GM21423 (cell line): ENCODE measurements around the gene CCDC187.

Experiments
- ATAC-seq: cut with Tn5 transposase; IDR thresholded peaks from one replicate; pipeline ENCODE4 v1.9.1; 2021; ENCODE audit warnings: mild to moderate bottlenecking, moderate library complexity; ENCODE audit not compliant: unreplicated experiment

The CCDC187 gene

DNA sequence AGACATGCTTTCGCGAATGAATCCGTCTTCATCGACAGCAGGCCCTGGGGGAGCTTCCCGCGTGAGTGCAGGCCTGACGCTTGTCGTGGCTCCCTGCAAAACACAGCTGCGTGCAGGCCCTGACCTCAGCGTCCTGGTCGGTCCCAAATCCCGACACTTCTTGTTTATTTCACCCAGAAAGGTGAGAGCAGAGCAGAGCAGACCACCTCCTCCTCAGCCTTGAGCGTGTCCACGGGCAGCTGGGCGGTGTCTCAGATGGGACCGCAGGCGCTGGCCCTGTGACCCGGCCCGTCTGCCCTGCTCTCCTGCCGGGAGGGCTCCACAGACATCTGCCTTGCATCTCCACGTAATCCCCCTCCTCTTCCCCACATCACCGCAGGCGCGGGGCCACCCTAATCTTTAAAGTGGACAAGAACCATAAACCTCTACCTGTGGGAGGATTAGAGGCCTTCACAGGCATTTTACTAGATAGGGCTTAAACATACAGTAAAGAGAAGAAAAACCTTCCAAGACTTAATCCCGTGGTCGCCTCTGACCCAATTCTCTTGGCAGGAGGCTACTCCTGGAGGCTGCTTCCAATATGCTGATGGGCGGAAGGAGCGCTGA, 91.4 kb downstream of the CCDC187 start:
- ATAC-seq: no peak

DNA sequence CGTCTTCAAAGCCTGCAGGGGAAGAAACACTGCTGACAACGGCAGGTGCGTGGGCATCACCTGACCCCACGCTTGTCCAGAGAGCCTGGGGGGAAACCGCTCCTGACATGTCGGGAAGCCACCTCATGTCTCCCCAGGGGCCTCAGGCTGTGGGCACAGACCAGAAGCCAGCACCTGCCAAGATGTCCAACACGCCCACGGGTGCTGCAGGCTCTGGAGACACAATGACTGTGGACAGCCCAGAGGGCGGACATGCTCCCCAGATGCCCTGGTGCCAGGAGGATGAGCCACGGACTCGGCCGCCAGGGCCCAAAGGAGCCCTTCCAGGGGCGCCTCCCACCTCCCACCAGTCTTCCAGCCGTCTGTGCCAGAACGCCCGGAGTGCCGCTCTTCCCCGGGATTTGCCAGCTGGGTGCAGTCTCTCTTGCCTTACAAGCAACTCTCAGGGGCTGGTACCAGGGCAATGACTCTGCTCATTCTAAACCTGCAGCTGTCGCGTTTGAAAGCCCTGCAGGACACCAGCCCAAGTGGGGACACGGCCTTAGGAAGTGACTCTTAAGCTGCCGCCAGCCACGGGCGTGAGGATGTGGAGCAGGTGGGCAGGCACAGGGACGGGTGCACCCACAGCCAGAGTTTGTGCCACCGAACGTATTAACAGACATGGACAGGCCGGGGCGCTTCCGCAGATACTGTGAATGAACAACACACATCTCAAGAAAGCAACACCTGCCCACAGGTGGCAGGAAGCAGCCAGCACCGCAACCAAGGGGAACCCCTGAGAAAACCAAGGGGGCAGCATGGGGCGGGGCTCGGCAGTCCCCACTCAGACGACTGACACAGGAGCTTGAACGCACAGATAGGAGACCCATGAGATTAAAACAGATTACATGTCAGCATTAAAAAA, 92.2 kb downstream of the CCDC187 start:
- no peak for ATAC-seq

DNA sequence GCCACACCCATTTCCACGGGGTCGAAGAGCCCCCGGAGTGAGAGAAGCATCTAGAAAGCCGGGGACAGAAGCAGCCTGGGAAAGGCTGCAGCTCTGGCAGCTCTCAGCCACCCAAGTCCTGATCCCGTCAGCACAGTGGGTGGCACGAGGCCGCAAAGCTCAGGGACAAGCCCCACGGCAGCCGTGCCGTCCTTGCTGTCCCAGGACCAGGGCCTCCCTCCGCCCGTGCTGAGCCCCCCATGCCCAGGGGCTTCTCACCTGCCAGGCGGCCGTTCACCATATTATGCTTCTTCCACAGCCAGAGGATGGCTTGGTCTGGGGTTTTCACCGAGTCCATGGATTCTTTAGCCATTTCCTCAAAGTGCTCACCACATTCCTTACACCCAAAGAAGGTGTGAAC, 92.9 kb downstream of the CCDC187 start:
- no peak for ATAC-seq

DNA sequence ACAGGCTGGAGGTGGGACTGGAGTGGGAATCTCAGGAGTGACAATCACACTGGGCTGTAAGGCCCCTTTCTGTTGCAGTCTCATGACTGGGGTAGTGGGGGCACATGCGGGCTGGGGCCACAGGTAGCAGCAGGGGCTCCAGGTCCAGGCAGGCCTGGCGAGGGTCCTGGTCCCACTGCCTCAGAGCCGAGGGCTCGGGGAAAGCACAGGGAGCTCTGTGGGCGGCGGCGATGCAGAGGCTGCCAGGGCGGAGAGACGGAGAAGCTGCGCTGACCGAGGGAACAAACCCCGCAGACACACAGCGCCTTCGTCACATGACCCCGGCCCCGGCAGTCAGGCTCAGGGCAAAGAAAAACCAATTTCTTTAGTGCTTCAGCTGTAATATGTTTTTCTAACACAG, 93.6 kb downstream of the CCDC187 start:
- ATAC-seq: no peak

DNA sequence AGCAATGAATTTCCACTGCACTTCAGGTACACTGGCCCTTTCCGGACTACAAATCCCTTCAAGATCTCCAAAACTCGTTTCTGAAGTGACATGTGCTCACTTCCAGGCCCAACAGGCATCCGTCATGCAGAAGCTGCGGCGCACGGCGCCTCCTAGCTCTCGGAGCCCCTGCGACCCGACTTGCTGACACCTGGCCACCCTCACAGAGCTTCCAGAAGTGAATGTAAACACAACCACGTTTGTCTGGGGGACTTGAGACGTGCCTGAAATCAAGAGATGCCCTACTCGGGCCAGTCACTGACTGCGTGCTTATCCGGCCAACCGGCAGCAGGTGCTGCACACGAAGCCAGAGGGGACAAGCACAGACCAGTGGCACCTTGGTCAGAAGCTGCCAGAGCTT, 94.1 kb downstream of the CCDC187 start:
- ATAC-seq: no peak

DNA sequence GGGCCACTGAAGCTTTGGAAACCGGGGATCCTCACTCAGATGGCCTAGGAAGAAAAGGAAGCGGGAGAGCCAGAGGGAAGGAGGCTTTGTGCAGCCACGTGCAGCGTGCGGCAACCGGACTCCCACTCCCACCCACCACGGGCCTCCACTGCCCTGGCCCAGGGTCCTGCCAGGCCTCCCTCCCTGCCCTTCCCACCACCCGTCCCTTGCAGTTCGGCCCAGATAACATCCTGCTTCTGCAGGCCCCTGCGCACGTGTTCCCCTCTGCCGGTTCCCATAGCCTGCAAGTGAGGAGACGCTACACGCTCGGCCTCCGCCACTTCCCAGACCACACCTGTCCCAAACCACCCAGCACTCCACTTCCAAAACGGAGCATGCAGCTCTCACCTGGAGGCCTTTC, 94.7 kb downstream of the CCDC187 start:
- ATAC-seq: no peak

DNA sequence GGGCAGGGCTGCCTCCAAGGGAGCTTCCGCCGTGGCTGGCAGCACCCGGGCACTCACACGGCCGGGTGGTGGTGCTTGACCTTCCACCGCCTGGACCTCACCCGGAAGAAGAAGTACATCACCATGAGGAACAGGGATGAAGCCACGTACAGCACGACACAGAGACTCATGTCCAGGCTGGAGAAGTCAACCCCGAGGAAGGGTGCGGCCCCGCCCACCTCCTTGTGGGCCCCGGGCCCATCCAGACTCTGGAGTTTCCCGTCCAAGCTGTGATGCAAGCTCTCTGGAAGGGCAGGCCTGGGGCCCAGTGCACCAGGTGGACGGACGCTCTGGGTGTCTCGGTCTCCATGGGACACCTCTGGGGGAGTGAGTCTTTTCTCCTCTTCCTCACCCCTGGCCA, 95.2 kb downstream of the CCDC187 start:
- no peak for ATAC-seq

DNA sequence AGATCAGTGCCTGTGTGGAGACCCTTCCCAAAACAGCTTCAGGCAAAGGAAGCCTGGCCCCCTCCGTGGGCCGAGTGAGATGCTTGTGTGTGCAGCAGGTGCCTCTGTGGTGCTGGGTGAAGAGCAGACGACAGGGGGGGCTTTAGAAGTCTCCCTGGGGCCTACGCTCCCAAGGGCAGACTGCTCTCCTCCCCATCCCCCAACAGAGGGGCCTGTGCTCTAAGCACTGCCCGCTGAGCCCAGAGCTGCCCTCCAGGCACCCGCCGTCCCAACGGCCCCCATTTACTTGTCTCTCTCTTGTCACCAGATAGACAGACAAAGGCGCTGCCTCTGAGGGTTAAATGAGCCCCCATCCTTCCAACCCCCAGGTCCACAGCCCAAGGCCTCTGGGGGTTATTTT, 96.3 kb downstream of the CCDC187 start:
- ATAC-seq: no peak

DNA sequence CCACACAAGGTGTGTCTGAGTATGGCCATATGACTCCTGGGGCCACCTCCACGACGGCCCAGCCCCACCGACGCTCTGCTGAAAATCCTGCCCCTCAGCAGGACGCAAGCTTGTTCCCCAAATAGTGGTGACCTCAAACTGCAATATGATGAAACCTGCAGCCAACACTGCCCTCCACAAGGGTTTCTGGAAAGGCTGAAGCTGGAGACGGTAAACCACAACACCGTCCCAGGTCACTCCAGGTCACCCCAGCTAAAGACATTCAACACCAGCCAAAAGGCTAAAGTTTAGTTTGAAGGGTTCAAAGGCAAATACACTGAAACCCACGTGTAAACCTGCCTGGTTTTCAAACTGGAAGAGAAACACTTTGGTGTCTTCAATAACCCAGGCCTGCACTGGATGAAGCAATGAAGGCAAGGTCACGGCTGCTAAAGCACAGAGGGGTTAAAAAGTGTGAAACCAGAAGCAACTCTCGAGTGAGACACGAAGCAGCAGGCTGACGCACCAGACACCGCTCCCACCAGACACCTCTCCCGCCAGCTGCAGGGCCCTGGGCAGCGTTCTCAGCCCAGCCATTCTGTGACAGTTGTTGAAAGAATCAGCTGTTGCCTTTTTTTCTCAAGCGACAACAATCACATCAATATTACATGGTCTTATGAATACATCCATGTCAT, 97.2 kb downstream of the CCDC187 start:
- no peak for ATAC-seq

DNA sequence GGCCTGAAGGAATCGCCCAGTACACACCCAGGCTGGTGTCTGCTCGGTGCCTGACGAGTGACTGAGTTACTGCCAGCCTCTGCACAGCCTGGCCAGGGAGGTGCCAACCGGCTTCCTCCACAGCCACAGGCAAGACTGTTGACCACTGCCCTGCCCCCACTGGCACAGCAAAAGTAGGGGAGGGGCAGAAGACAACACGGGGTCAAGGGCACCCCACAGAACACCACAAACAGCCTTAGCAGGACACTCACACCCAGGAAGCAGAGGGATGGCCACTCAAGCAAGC, 98.2 kb downstream of the CCDC187 start:
- ATAC-seq: no peak

DNA sequence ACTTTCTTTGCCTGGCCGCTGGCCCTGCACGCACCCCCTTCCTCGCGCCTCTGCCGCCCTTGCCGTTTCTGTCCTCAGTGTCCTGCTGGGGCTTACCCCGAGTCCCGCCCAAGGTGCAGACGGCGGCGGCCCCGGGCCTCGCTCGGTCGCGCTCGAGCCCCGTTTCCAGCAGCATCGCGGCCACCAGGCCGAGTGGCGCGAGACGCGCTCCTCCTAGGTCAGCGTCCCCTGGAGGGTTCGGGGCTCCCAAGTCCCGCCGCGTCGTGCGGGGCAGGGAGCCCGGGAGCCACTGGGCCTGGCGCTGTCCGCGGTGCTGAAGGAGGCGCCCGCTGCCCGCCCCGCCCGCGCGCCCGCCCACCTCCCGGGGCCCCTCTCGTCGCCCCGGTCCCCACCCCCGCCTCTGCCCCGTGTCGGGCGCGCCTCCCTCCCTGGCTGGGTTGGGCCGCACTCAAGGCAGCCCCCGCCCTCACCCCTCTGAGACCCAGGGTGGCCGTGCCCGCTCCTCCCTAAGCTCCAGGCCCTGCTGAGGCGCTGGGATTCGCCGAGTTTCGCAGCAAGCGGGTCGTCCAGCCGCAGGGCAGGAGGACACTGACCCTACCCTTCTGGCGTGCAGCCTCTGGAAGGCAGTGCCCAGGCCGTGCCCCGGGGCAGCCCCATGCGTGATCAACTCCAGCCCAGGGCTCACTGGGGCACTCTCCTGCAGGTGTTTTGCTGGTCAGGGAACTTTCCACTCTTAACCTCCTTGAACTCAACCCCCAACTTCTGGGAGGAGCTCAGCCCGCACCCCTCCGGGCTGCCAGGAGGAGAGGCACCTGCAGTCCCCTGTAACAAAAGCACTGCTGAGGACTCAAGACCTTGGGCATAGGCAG, 98.8 kb downstream of the CCDC187 start, which contains the start of gene LHX3:
LHX3 (minus strand) TSS at position 291 of the 869 bp plus-strand sequence; CDS start at position 175, 116 bp downstream.
- no peak for ATAC-seq

DNA sequence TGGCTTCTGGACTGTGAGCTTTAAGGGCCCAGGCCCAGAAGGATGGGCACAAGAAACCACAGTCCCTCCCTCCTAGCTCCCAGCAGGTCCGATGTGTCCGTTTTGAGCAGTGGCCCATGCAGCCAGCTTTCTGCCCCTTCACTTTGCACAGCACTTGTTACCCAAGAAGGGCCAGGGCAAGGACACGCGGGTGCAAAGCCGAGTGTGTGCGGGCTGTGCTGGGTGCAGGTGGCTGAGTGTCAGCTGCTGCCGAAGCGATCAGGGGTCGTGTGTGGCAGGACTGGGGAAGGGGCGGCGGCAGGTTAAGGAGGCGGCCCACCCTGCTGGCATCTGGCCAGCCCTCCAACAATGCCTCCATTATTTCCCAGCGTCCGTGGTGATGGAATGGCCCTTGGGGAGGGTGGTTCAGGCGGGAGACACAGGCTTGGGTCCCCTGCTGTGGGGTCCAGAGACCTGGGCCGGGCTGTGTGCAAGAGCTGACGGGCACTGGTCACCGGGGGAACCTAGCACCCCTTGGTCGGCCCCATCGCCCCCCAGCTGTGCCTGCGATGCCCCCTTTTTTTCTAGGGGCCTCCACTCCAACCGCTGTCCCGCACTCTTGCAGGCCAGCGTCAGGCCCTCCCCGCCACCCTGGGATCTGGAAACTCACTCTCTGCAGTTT, 99.6 kb downstream of the CCDC187 start:
- ATAC-seq: no peak

DNA sequence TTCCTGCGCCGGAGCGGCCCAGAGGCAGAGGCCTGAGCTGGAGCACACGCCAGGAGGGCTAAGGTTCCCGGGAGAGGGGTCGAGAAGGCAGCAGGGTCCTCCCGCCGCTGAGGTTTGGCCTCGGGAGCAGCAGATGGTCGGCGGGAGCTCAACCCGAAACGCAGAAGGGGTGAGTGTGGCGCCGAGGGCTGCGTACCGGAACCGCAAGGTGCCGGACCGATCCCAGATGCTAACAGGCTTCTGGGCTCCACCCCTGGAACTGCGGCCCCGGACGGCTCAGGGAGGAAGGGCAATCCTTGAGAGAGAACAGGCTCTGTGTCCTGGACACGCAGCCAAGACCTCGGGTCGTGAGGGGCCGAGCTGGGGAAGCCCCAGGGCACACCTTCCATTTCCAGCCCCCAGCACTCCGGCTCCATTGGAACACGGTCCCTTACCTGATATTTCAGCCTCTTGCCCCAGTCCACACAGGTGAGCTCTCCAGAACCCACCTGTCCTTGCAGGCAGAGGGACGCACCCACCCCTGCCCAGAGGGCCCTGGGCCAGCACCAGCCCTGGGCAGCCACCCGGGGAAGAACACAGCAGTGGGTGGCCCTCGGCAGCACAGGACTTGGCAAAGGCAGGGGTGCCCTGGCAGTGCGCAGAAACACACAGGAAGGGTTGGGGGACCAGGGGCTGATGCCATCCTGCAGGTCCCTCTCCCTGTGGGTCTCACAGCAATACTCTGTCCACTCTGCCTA, 100.3 kb downstream of the CCDC187 start:
- no peak for ATAC-seq

DNA sequence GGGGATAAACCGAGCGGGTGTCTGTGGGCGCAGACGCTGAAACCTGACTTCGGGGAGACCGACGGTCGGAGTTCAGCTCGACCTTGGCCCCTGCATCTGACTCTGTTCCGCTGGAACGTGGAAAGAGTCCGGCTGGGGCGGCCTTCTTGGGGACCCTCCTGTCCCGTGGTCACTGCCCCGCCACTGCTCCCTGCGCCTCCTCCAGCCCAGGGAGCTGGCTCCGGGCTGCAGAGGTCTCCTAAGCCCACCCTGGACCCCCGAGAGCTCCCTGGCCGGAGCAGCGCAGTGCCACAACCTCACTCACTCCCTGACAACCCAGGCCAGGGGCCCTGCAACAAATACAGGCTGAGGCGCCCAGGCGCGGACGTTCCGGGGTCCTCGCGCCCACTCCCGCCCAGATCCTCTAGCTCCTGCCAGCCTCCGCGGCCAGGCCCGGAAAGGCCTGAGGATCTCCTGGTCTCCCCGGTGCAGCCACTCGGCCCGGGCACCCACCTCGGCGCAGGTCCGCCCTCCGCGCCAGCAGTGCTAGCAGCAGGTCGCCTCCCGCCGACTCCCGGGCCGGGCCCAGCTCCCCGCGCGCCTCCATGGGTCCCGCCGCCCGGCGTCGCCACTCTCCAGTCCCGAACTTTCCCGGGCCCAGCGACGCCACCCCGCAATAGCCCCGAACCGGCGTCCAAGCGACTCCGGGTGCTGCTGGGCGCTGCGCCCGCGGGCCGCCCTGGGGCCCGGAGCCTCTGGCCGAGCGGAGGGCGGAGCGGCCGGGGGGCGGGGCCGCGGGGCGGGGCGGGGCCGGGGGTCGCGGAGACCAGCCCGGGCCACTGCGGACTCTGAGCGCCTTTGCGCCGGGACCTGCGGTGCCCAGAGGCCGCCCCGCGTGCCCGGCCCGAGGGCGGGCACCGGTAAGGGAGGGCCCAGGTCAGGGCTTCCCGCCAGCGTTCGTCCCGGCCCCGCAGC, 101.2 kb downstream of the CCDC187 start:
- no peak for ATAC-seq

DNA sequence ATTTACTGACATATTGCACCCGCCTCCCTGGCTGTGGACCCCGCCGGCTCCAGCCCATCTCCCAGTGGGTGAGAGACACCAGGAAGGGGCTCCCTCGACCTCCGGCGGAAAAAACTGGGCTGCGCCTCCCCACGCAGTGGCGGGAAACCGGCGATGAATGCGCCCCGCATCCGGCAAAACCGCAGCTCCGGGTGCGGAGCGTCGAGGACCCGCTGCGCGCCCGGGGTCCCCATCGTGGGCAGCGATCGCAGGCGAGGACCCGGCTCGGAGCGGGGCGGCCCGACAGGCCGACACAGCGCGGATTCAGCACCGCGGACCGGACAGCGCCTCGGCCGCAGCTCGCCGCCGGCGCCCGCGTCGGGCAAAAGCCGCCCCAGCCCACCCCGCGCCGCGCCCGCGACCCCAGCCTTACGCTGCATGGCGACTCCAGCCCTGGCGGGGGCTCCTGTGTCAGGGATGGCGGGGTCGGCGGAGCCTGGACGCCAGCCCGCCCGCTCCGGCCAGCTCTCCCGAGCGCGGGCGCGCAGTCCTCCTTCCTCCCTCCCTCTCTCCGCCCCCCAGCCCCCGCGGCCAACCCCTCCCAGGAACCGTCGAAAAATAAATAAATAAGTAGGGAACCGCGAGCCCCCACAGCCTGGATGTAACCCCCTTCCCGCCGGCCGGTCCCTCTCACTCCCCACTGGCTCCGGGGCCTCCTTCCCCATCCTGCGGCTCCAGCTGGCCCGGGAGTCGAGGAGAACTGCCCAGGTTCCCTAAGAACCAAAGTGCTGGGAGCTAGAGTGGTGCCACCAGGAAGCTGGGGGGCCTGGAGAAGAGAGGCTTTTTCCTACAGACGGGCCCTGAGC, 102.1 kb downstream of the CCDC187 start:
- no peak for ATAC-seq

DNA sequence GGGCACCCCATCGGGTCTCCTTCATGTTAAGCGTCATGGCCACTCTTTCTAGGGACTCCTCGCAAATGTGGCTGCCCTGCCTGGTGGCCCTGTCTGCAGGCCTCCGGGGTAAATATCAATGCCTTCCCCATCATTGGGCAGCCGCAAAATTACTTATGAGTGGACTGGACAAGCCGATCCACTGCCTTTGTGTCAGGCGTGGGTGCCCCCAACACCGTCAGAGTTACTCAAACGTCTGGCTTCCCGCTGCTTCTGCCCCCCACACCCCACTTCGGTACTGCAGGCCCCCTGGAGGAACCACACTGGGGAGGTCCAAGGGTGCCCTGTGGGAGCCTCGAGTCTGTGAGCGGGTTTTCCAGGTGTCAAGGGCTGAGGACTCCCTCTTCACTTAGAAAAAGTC, 102.7 kb downstream of the CCDC187 start:
- ATAC-seq: no peak

DNA sequence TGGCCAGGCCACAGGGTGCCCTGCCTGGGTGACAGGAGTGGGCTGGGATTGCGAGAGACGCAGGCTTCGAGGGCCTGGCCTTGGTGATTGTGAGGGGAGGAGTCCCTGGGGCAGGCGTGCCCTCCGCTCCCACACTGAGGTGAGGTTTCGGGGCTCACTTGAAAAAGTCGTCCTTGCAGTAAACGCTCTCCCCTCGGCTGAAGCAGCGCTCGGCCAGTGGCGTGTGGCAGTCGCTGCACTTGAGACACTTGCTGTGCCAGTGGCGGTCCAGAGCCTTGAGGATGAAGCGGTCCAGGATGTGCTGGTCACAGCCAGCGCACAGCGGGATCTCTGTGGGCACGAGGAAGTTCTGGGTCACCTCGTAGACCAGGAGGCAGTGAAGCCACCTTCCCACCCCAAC, 103.5 kb downstream of the CCDC187 start:
- no peak for ATAC-seq
